ENCODE data around the gene NRN1L. TPM values are rescaled to one million over a fixed set of nuclear protein-coding genes. Genes with fewer than 3 reads are reported as not detected.

The NRN1L gene
- total and polyA plus RNA-seq, 4 donors: 0.14 to 0.33 (median 0.23) TPM

DNA sequence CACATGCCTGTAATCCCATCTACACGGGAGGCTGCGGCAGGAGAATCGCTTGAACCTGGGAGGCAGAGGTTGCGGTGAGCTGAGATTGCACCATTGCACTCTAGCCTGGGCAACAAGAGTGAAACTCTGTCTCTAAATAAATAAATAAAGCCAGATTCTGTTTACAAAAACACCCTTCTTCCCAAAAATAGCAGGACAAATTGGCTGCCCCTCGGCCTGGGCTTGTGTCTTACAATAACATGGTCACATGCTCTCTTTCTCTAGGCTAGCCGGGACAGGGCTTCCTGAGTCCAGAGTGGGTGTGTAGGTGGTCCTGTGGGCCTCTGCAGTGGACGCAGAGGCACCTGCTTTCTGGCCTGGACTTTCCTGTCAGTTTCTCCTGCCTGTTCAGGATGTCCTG is 15.0 kb upstream of the NRN1L start:
- Histone ChIP-seq H3K36me3 (ENCODE audit: control insufficient read depth in 4 of 4, insufficient read depth in 3 of 4, low read depth in 1 of 4, low read length in 3 of 4) (peaks cover 0 to 19% (median 9%) of the 10 kb centered on the region in 4 donors), H3K27ac (ENCODE audit: low read depth in 1 of 2, low read length in 2 of 2) (peak overlapping the region; percentile 36 to 43), H3K4me1 (ENCODE audit: control insufficient read depth in 4 of 4, insufficient read depth in 4 of 4, low read length in 3 of 4) (peaks cover 2 to 20% (median 16%) of the 10 kb centered on the region in 4 donors), H3K27me3 (ENCODE audit: control insufficient read depth in 4 of 4, insufficient read depth in 4 of 4, low read length in 3 of 4) (no peaks in the 10 kb centered on the region), H3K9me3 (ENCODE audit: control insufficient read depth in 4 of 4, low read length in 3 of 4) (no peaks in the 10 kb centered on the region), H3K4me3 (ENCODE audit: low read depth in 1 of 3, low read length in 3 of 3) (no peak overlapping the region), H3K9ac (ENCODE audit: low read depth in 1 of 2, low read length in 2 of 2) (no peak overlapping the region)
- DNase-seq (ENCODE audit: low spot score): no peak
- TF ChIP-seq RXRA (IDR thresholded peaks at IDR 0.05) (peak in 1 of 2 donors; percentile 53), GABPA (IDR thresholded peaks at IDR 0.05 in 1 of 2, conservative IDR thresholded peaks at IDR 0.05 in 1 of 2) (no peak), HNF4A (conservative IDR thresholded peaks at IDR 0.05) (peak in 1 of 2 donors; percentile 37), TAF1 (conservative IDR thresholded peaks at IDR 0.05) (no peak)
- 42% methylated on average over 7 of the region's 7 CpGs for WGBS

GRCh38 chr16:67871256-67871655 is 13.4 kb upstream of the NRN1L start:
- H3K36me3 ChIP-seq (ENCODE audit: control insufficient read depth in 4 of 4, insufficient read depth in 3 of 4, low read depth in 1 of 4, low read length in 3 of 4): peaks cover 0 to 19% (median 8%) of the 10 kb centered on the region in 4 donors
- no peaks in the 10 kb centered on the region for H3K27me3 ChIP-seq (ENCODE audit: control insufficient read depth in 4 of 4, insufficient read depth in 4 of 4, low read length in 3 of 4)
- DNase-seq (ENCODE audit: low spot score): no peak
- 84% methylated on average over 3 of the region's 3 CpGs for WGBS
- H3K9ac ChIP-seq (ENCODE audit: low read depth in 1 of 2, low read length in 2 of 2): no peak overlapping the region
- H3K9me3 ChIP-seq (ENCODE audit: control insufficient read depth in 4 of 4, low read length in 3 of 4): no peaks in the 10 kb centered on the region
- H3K27ac ChIP-seq (ENCODE audit: low read depth in 1 of 2, low read length in 2 of 2): peak overlapping the region in 1 of 2 donors; percentile 7
- TF ChIP-seq GABPA (IDR thresholded peaks at IDR 0.05 in 1 of 2, conservative IDR thresholded peaks at IDR 0.05 in 1 of 2) (no peak), FOXA2 (IDR thresholded peaks at IDR 0.05) (no peak), NR2F2 (IDR thresholded peaks at IDR 0.05) (no peak), TAF1 (conservative IDR thresholded peaks at IDR 0.05) (no peak), ATF3 (IDR thresholded peaks at IDR 0.05) (no peak), JUND (IDR thresholded peaks at IDR 0.05) (no peak), RAD21 (IDR thresholded peaks at IDR 0.05) (no peak), RXRA (IDR thresholded peaks at IDR 0.05) (no peak), YY1 (IDR thresholded peaks at IDR 0.05) (no peak), REST (IDR thresholded peaks at IDR 0.05) (no peak), FOXA1 (IDR thresholded peaks at IDR 0.05) (no peak), HNF4G (IDR thresholded peaks at IDR 0.05) (no peak), EGR1 (IDR thresholded peaks at IDR 0.05; ENCODE audit: low read depth in 2 of 2) (no peak), HNF4A (conservative IDR thresholded peaks at IDR 0.05) (no peak), SP1 (IDR thresholded peaks at IDR 0.05) (no peak)
- TF ChIP-seq, protein P1, sequence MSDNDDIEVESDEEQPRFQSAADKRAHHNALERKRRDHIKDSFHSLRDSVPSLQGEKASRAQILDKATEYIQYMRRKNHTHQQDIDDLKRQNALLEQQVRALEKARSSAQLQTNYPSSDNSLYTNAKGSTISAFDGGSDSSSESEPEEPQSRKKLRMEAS (IDR thresholded peaks at IDR 0.05): no peak
- TF ChIP-seq, protein P2, sequence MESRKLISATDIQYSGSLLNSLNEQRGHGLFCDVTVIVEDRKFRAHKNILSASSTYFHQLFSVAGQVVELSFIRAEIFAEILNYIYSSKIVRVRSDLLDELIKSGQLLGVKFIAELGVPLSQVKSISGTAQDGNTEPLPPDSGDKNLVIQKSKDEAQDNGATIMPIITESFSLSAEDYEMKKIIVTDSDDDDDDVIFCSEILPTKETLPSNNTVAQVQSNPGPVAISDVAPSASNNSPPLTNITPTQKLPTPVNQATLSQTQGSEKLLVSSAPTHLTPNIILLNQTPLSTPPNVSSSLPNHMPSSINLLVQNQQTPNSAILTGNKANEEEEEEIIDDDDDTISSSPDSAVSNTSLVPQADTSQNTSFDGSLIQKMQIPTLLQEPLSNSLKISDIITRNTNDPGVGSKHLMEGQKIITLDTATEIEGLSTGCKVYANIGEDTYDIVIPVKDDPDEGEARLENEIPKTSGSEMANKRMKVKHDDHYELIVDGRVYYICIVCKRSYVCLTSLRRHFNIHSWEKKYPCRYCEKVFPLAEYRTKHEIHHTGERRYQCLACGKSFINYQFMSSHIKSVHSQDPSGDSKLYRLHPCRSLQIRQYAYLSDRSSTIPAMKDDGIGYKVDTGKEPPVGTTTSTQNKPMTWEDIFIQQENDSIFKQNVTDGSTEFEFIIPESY (IDR thresholded peaks at IDR 0.05): no peak
- TF ChIP-seq, protein P3, sequence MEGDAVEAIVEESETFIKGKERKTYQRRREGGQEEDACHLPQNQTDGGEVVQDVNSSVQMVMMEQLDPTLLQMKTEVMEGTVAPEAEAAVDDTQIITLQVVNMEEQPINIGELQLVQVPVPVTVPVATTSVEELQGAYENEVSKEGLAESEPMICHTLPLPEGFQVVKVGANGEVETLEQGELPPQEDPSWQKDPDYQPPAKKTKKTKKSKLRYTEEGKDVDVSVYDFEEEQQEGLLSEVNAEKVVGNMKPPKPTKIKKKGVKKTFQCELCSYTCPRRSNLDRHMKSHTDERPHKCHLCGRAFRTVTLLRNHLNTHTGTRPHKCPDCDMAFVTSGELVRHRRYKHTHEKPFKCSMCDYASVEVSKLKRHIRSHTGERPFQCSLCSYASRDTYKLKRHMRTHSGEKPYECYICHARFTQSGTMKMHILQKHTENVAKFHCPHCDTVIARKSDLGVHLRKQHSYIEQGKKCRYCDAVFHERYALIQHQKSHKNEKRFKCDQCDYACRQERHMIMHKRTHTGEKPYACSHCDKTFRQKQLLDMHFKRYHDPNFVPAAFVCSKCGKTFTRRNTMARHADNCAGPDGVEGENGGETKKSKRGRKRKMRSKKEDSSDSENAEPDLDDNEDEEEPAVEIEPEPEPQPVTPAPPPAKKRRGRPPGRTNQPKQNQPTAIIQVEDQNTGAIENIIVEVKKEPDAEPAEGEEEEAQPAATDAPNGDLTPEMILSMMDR (IDR thresholded peaks at IDR 0.05; ENCODE audit: low read depth, low read length, missing input control): no peak
- peaks cover 2 to 36% (median 28%) of the 10 kb centered on the region in 4 donors for H3K4me1 ChIP-seq (ENCODE audit: control insufficient read depth in 4 of 4, insufficient read depth in 4 of 4, low read length in 3 of 4)
- no peak overlapping the region for H3K4me3 ChIP-seq (ENCODE audit: low read depth in 1 of 3, low read length in 3 of 3)
